ENCODE results near the gene NKIRAS2.

The NKIRAS2 gene

GRCh38 chr17:41985919-41986318, 34.0 kb upstream of the NKIRAS2 start:
- in situ Hi-C loops (cut with MboI; ENCODE audit: low sequenced_read_pairs, unreplicated experiment), result no loop called here
- no peak for DNase-seq (ENCODE audit: low spot score)
- no peak for TF ChIP-seq CTCF (IDR thresholded peaks at IDR 0.05; ENCODE audit: borderline replicate concordance, control extremely low read depth, extremely low read depth, insufficient read depth, missing control alignments)

- in situ Hi-C loops (cut with MboI; ENCODE audit: low sequenced_read_pairs, unreplicated experiment), result no loop called here
- DNase-seq (ENCODE audit: low spot score), result no peak
- no peak for TF ChIP-seq CTCF (IDR thresholded peaks at IDR 0.05; ENCODE audit: borderline replicate concordance, control extremely low read depth, extremely low read depth, insufficient read depth, missing control alignments)
Observed at GRCh38 chr17:41986634-41987033, 33.3 kb upstream of the NKIRAS2 start.

GRCh38 chr17:41987642-41988041, 32.2 kb upstream of the NKIRAS2 start:
- in situ Hi-C loops (cut with MboI; ENCODE audit: low sequenced_read_pairs, unreplicated experiment), result no loop called here
- DNase-seq (ENCODE audit: low spot score), result no peak

GRCh38 chr17:41988418-41988817, 31.5 kb upstream of the NKIRAS2 start:
- DNase-seq (ENCODE audit: low spot score), result no peak
- TF ChIP-seq CTCF (IDR thresholded peaks at IDR 0.05; ENCODE audit: borderline replicate concordance, control extremely low read depth, extremely low read depth, insufficient read depth, missing control alignments), result no peak
- in situ Hi-C loops (cut with MboI; ENCODE audit: low sequenced_read_pairs, unreplicated experiment), result no loop called here

More at GRCh38 chr17:41987642-41988041, 32.2 kb upstream of the NKIRAS2 start:
- no peak for TF ChIP-seq CTCF (IDR thresholded peaks at IDR 0.05; ENCODE audit: borderline replicate concordance, control extremely low read depth, extremely low read depth, insufficient read depth, missing control alignments)

GRCh38 chr17:41989702-41990419, 30.0 kb upstream of the NKIRAS2 start:
- TF ChIP-seq CTCF (IDR thresholded peaks at IDR 0.05; ENCODE audit: borderline replicate concordance, control extremely low read depth, extremely low read depth, insufficient read depth, missing control alignments), result no peak
- DNase-seq (ENCODE audit: low spot score), result no peak
- in situ Hi-C loops (cut with MboI; ENCODE audit: low sequenced_read_pairs, unreplicated experiment), result no loop called here

- no peak for DNase-seq (ENCODE audit: low spot score)
- TF ChIP-seq CTCF (IDR thresholded peaks at IDR 0.05; ENCODE audit: borderline replicate concordance, control extremely low read depth, extremely low read depth, insufficient read depth, missing control alignments), result no peak
- in situ Hi-C loops (cut with MboI; ENCODE audit: low sequenced_read_pairs, unreplicated experiment), result no loop called here
Observed at GRCh38 chr17:41992576-41992975, 27.3 kb upstream of the NKIRAS2 start.

All from GM13976 (cell line).